Measurements from ENCODE around the gene SEBOX.

GRCh38 chr17:28325211-28325610, 39.8 kb downstream of the SEBOX start:
- TF ChIP-seq, protein P1, sequence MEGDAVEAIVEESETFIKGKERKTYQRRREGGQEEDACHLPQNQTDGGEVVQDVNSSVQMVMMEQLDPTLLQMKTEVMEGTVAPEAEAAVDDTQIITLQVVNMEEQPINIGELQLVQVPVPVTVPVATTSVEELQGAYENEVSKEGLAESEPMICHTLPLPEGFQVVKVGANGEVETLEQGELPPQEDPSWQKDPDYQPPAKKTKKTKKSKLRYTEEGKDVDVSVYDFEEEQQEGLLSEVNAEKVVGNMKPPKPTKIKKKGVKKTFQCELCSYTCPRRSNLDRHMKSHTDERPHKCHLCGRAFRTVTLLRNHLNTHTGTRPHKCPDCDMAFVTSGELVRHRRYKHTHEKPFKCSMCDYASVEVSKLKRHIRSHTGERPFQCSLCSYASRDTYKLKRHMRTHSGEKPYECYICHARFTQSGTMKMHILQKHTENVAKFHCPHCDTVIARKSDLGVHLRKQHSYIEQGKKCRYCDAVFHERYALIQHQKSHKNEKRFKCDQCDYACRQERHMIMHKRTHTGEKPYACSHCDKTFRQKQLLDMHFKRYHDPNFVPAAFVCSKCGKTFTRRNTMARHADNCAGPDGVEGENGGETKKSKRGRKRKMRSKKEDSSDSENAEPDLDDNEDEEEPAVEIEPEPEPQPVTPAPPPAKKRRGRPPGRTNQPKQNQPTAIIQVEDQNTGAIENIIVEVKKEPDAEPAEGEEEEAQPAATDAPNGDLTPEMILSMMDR (IDR thresholded peaks at IDR 0.05): no peak
- no peak for TF ChIP-seq ZFX (IDR thresholded peaks at IDR 0.05; ENCODE audit: borderline replicate concordance)
